SIG-M5 (cell line): Measurements from ENCODE around the gene CHM.

Source experiments
- DNase-seq: peaks from one replicate; lab custom pipeline; 2025; lab: John Stamatoyannopoulos, UW

CHM gene

DNA sequence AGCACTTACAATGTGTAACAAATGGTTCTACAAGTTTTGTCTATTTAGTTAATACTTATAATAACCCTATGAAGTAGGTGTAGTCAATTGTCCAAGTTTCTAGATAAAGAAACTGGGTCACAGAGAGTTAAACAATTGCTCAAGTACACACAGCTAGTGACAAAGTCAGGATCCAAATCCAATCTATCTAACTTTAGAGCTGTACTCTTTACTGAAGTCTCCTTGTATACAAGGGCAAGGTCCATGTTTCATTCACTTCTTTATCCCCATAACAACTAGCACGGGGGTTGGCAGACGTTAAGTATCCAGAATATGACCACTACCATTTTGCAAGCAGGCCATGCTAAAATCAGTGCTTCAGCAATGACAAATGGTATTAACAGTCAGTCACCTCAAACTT, 141.0 kb downstream of the CHM start:
- DNase-seq: no peak

DNA sequence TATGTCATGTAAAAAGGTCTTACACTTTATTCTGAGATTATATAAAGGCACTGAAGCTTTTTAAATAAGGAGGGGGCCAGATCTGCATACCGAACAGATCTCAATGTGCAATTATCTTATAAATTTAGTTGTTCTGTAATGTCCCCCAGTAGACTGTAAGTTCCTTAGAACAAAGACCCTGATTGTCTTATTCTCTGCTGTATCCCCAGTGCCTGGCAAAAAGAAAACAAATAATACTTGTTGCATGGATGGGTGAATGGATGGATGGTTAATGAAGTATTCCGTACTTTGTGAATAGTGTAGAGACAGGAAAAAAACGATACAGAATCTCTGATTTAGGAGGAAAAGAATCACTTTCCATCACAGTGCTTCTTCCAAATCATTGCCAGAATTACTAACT, 141.5 kb downstream of the CHM start:
- no peak for DNase-seq

GRCh38 chrX:85903692-85904471, 143.5 kb downstream of the CHM start:
- no peak for DNase-seq

DNA sequence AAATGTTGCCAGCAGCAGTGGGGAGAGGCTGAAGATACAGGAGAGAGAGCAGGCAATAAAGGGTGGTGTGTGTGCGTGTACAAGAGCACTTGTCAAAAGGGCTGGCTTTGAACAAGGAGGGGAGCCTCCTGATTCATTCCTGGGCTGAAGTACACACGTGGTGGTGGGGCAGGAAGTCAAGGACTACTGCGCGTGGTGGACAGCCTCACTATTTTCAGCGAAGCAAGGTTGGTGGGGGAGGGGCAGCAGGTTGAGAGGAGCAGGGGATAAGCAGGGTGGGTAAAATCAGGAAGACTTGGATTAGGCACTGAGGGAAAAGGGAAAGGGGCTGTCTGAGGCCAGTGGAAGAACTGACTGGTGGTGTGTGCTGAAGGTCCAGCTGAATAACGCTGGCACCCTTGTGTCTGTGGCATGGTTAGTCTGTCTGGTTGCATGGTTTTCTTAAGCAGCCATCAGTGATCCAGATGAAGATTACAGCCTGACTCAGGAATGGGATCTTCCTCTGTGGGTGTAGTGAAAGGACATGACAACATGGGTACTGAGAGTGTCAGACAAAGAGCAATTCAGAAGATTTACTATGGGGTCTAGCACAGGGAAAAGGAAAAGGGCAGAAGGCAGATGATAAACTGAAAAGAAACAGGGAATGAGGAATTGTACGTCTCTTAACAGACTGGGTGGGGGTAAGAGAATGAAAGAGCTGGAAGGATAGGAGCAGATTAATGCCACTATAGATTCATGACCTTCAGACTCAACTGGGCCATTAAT, 149.8 kb downstream of the CHM start:
- no peak for DNase-seq

GRCh38 chrX:85882601-85883000, 164.8 kb downstream of the CHM start:
- DNase-seq: no peak

DNA sequence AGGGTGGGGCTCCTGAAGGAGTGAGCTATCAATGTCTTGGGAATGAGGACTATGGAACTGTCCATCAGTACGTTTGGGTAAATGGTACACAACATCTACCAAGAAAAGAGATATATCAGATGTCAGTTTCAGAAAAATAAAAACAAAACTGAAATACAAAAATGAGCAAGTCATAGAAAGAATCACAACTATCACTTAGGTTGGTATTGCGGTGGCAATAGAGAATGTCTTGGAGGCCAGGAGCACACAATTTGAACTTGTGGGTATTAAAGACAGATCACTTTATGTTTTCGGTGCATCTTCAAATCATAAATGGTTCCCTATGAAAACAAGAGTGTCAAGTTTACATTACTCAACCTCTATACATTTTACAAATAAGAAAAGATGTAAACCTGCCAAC, 176.8 kb downstream of the CHM start:
- no peak for DNase-seq

GRCh38 chrX:85865324-85865723, 182.0 kb downstream of the CHM start:
- DNase-seq: no peak

GRCh38 chrX:85859426-85859825, 187.9 kb downstream of the CHM start:
- no peak for DNase-seq

GRCh38 chrX:85851418-85851817, 195.9 kb downstream of the CHM start:
- no peak for DNase-seq

GRCh38 chrX:85836868-85837267, 210.5 kb downstream of the CHM start:
- DNase-seq: no peak

- no peak for DNase-seq
Observed at GRCh38 chrX:85828771-85829170, 218.6 kb downstream of the CHM start.

- DNase-seq: no peak
Observed at GRCh38 chrX:85815203-85815751, 232.1 kb downstream of the CHM start.
